Lower leg skin (tissue), 4 donors: Measurements from ENCODE around the gene CNGA1. TPM values are rescaled to one million over a fixed set of nuclear protein-coding genes. Genes with fewer than 3 reads are reported as not detected.

Experiments
- DNase-seq, 2 donors: peaks; one replicate each; pipeline ENCODE4 v3.0.0-alpha.2; 2019; ENCODE audit warnings: low spot score in 2 of 2
- H3K4me3 ChIP-seq: fragments of 200-600 bp; sonication (generic); 2 replicates; pipeline ENCODE4 v1.5.1; 2017; ENCODE audit warnings: mild to moderate bottlenecking, low read depth; ENCODE audit not compliant: poor library complexity, severe bottlenecking
- POLR2A ChIP-seq, 2 donors: fragments of 450-650 bp; IDR thresholded peaks; one replicate each; pipeline ENCODE4 v1.6.1; 2016 to 2017; ENCODE audit warnings: antibody characterized with exemption in 2 of 2, mild to moderate bottlenecking in 1 of 2, moderate library complexity in 1 of 2
- WGBS, 2 donors: methylation state at CpG; one replicate each; pipeline ENCODE4 v1.1.5; 2018; 5-methylcytosine and 5-hydroxymethylcytosine counted together
- intact Hi-C: fragments of 100-400 bp; cut with DNase I; formaldehyde crosslinking; loops from one replicate; pipeline ENCODE4 v1.15.0; 2023; ENCODE audit warnings: low total_unique reads
- total RNA-seq, 4 donors: library from RNA; depleted of rRNA; stranded (reverse); fragments of >200 nt; gene quantifications; one replicate each; pipeline ENCODE4 v1.1.0, GENCODE V29; 2016
- TF ChIP-seq, protein P1 (sequence below), 3 donors: fragments of 450-650 bp; IDR thresholded peaks; one replicate each; pipeline ENCODE4 v1.5.1; 2016; ENCODE audit warnings: antibody characterized with exemption in 3 of 3, mild to moderate bottlenecking in 3 of 3, moderate library complexity in 2 of 3

Gene CNGA1
- total RNA-seq, result 10 to 100 TPM in 2 of 4 donors, 1 to 10 TPM in 2; 3.6 to 12.8 (median 8.7) TPM

DNA sequence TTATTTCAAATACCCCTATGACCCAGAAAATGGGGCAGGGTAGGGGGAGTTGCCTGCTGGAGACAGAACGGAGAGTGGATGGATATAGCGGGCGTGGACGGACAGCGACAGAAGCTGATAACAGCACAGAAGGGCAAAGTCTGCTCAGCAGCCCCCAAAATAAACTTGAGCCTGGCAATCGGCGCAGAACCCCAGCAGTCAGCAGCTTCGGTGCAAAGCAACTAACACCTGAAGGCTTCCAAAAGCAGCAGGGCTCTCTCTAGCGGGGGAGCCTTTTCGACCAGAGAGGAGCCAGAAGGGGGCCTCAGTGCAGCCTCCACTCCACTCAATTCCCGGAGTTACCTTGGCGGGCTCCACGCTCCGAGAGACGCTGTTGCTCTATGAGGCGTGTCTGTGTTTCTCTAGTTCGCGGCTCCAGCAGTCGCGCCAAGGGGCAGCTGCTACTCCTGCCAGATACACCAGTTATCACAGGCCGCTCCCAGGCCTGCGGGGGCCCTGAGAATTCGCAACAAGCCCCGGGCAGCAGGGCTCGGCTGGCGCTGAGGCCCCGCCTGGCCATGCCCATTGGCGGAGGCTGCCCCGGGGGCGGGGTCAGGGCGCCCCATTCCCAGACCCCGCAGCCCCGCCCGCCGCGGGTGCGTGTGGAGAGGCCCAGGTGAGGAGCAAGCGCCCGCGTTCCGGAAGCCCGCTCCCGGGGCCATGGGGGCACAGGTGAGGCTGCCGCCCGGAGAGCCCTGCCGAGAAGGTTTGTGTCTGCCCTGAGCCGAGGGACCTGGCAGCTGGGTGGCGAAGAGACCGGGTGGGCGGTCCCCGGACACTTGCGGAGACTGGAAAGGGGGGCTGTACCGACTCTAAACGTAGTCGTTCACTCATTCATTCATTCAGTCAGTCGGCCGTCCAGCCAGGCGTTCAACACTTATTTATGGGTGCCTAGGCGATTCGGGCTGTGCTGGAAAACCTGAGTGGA is at the start of gene CNGA1, which contains the start of gene NIPAL1:
CNGA1 (minus strand) TSS at position 541 of the 967 bp plus-strand sequence. CDS start 63,992 bp downstream, outside the sequence.
NIPAL1 (plus strand) TSS at position 632 of the 967 bp plus-strand sequence; CDS start at position 700, 68 bp downstream.
- TF ChIP-seq POLR2A (IDR thresholded peaks at IDR 0.05), result no peak
- TF ChIP-seq, protein P1, sequence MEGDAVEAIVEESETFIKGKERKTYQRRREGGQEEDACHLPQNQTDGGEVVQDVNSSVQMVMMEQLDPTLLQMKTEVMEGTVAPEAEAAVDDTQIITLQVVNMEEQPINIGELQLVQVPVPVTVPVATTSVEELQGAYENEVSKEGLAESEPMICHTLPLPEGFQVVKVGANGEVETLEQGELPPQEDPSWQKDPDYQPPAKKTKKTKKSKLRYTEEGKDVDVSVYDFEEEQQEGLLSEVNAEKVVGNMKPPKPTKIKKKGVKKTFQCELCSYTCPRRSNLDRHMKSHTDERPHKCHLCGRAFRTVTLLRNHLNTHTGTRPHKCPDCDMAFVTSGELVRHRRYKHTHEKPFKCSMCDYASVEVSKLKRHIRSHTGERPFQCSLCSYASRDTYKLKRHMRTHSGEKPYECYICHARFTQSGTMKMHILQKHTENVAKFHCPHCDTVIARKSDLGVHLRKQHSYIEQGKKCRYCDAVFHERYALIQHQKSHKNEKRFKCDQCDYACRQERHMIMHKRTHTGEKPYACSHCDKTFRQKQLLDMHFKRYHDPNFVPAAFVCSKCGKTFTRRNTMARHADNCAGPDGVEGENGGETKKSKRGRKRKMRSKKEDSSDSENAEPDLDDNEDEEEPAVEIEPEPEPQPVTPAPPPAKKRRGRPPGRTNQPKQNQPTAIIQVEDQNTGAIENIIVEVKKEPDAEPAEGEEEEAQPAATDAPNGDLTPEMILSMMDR (IDR thresholded peaks at IDR 0.05), result no peak
- intact Hi-C loops, result loop anchor here (10.0 kb wide), 1 partner anchor 68 kb away; no protein-coding TSS in a partner anchor
- WGBS, 2 donors, result 3 to 5% methylated on average over 27 to 32 of the region's 60 CpGs
- H3K4me3 ChIP-seq, result peak within 1 kb of the TSS; percentile 23
- peak; percentile 70 to 93 for DNase-seq

DNA sequence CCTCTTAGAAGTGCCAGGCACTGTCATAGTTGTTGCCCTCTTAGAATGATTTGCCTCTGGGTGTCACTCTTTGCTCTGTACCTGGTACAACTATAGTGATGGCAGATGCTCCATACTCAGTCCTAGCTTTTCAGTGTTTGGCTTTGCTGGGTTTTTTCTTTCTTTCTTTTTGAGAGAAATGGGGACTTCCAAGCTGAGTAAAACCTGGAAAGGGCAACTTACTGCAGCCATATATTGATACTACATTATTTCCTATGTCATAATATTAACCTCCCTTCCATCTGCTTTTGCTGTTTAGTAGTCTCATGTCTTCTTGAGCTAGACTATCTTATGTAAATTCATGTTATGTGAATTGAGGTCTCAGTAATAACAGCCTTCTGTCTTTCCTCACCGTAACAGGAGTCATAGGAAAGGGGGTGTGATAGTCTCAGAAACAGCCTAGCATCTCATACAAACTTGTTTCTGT is 49.1 kb upstream of the CNGA1 start:
- no peak for TF ChIP-seq POLR2A (IDR thresholded peaks at IDR 0.05)
- TF ChIP-seq, protein P1 (IDR thresholded peaks at IDR 0.05), result no peak
- DNase-seq, result no peak
- 88 to 95% methylated on average over 1 of the region's 1 CpG for WGBS, 2 donors
- intact Hi-C loops, result no loop called here
- H3K4me3 ChIP-seq, result no peak overlapping the region

DNA sequence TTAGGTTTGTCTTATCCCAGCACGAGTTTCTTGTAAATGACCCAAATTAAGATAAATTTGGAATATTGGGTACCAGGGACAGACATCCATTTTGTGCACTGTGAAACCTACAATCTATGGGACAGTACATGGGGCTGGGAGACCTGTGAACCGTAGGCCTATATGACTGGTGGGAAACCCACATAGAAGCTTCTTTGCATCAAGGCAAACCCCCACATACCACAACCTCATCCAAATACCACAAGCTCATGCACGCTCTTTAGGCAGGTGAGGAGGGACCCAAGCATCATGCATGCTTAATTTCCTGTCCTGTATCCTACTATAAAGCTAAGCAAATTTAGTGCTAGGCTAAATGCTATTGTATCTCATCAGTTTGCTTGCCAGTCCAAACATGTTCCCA is 47.9 kb upstream of the CNGA1 start:
- no peak for DNase-seq
- 80 to 85% methylated on average over 3 of the region's 3 CpGs for WGBS, 2 donors
- intact Hi-C loops, result no loop called here
- H3K4me3 ChIP-seq, result no peak overlapping the region
- no peak for TF ChIP-seq POLR2A (IDR thresholded peaks at IDR 0.05)
- TF ChIP-seq, protein P1 (IDR thresholded peaks at IDR 0.05), result no peak

DNA sequence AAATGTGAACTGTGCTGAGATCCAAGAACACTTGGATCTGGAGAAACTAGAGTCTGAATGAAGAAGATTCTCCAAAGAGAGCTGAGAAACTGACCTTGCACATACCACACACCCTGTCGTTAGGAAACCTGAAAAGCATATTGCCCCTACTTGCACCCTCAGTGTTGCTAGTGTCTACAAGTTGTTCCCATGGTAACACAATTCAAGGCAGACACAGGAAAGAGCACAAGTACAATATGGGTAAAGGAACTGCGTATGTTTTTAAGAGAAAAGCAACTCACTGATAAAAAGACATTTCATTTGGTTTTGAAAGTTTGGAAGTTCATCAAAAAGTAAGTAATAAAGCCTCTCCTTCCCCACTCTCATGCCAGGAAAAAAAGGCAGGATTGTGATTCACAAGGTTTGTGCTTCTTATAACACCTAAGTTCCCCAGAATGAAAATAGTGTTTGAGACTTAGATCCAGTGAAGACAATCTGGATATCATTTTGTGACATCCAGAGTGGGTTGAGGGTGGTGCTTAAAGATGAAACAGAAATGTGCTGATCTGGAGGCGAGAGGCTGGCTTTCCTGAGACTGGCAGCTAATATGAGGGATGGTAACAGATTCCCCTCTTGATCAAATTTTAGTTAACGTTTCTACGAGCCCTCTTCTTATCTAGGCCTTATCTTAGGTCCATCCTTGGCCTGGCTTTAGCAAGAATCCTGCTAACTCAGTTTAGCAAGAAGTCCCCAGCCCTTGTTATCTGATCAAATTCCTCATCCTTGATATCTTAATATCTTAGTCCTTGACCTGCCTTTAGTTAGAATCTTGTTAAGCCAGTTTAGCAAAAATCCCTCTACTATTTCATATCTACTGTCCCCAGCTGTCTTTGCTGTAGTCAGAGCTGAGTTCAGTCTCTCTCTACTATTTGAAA is 42.4 kb upstream of the CNGA1 start:
- intact Hi-C loops, result no loop called here
- no peak overlapping the region for H3K4me3 ChIP-seq
- DNase-seq, result no peak
- TF ChIP-seq, protein P1 (IDR thresholded peaks at IDR 0.05), result no peak
- TF ChIP-seq POLR2A (IDR thresholded peaks at IDR 0.05), result no peak
- 50 to 56% methylated on average over 5 of the region's 5 CpGs for WGBS, 2 donors

DNA sequence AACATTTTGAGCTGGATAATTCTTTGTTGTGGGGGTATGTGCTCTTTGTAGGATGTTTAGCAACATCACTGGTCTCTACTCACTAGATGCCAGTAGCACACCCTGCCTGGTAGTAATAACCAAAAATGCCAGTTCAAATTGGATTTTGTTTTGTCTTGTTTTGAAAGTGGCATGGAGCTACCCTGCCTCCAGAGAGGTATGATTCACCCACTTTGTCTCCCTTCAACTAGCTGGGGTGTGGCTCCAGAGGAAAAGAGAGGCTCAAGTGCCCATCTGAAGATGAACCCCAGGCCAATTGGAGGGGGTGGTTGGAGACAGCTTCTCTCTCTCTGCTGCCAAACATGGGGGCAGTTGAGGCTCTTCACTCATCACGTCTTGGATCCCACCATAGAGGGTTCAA is 34.6 kb upstream of the CNGA1 start:
- intact Hi-C loops, result no loop called here
- DNase-seq, result no peak
- TF ChIP-seq POLR2A (IDR thresholded peaks at IDR 0.05), result no peak
- TF ChIP-seq, protein P1 (IDR thresholded peaks at IDR 0.05), result no peak
- H3K4me3 ChIP-seq, result no peak overlapping the region
- WGBS, 2 donors, result 80 to 81% methylated on average over 1 of the region's 1 CpG
